Duodenal mucosa (tissue), 2 donors: ENCODE data around the gene DHRS7B.
"Not testable (repeated sequence)": the region's sequence is repeated elsewhere in the genome, so short reads cannot be mapped to it uniquely, and the experiment has no call there.

ENCODE experiments used
- H3K27ac ChIP-seq: one replicate; pipeline ENCODE4 v1.7.0; 2013; ENCODE audit warnings: low read depth, low read length
- H3K27me3 ChIP-seq, 2 donors: one replicate each; pipeline ENCODE4 v1.7.0; 2013; ENCODE audit warnings: low read length in 2 of 2, control low read depth in 1 of 2; ENCODE audit not compliant: insufficient read depth in 2 of 2, control insufficient read depth in 1 of 2
- H3K36me3 ChIP-seq, 2 donors: one replicate each; pipeline ENCODE4 v1.7.0; 2013; ENCODE audit warnings: low read length in 2 of 2, control low read depth in 1 of 2; ENCODE audit not compliant: insufficient read depth in 2 of 2, control insufficient read depth in 1 of 2
- H3K4me1 ChIP-seq, 2 donors: one replicate each; pipeline ENCODE4 v1.7.0; 2013; ENCODE audit warnings: low read length in 2 of 2, control low read depth in 1 of 2; ENCODE audit not compliant: insufficient read depth in 2 of 2, control insufficient read depth in 1 of 2
- H3K4me3 ChIP-seq, 2 donors: one replicate each; pipeline ENCODE4 v1.7.0; 2013; ENCODE audit warnings: low read length in 2 of 2, low read depth in 1 of 2
- H3K9ac ChIP-seq, 2 donors: one replicate each; pipeline ENCODE4 v1.7.0; 2013; ENCODE audit warnings: low read length in 2 of 2, low read depth in 1 of 2
- H3K9me3 ChIP-seq, 2 donors: one replicate each; pipeline ENCODE4 v1.7.0; 2013; ENCODE audit warnings: low read length in 2 of 2, control low read depth in 1 of 2; ENCODE audit not compliant: control insufficient read depth in 1 of 2

Gene DHRS7B

GRCh38 chr17:21127509-21128077, 829 bp downstream of the DHRS7B start:
- peak overlapping the region; percentile 89 to 95 for H3K4me3 ChIP-seq
- peaks cover 12 to 17% of the 10 kb centered on the region in 2 donors for H3K4me1 ChIP-seq
- no peaks in the 10 kb centered on the region for H3K9me3 ChIP-seq
- peak overlapping the region; percentile 86 to 89 for H3K9ac ChIP-seq
- H3K36me3 ChIP-seq = no peaks in the 10 kb centered on the region
- H3K27me3 ChIP-seq = no peaks in the 10 kb centered on the region
- peak overlapping the region; percentile 93 for H3K27ac ChIP-seq

DNA sequence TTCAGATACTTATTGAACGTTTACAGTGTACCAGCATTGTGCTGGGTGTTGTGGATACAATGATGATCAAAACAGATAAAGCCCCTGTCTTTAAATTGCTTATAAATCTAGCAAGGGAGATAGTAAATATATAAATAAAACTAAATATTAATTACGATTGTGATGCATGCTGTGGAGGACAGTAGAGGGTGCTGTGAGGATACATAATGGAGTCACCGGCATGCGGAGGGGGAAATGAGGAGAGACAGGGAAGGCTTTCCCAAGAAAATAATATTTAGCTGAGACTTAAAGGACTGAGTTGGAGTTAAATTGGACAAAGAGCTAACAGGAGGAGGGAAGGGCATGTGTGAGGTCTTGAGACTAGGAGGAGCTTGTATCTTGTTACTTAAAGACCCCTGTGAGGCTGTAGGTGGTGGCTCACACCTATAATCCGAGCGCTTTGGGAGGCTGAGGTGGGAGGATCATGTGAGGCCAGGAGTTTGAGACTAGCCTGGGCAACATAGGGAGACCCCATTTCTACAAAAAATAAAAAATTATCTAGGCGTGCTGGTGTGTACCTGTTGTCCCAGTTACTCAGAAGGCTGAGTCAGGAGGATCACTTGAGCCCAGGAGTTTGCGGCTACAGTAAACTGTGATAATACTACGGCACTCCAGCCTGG, 2.4 kb downstream of the DHRS7B start:
- Histone ChIP-seq H3K27me3 (no peaks in the 10 kb centered on the region), H3K36me3 (no peaks in the 10 kb centered on the region), H3K4me3 (no peak overlapping the region), H3K9me3 (peaks cover 0 to under 1% of the 10 kb centered on the region in 2 donors), H3K4me1 (peaks cover 12 to 17% of the 10 kb centered on the region in 2 donors), H3K27ac (no peak overlapping the region), H3K9ac (no peak overlapping the region)

DNA sequence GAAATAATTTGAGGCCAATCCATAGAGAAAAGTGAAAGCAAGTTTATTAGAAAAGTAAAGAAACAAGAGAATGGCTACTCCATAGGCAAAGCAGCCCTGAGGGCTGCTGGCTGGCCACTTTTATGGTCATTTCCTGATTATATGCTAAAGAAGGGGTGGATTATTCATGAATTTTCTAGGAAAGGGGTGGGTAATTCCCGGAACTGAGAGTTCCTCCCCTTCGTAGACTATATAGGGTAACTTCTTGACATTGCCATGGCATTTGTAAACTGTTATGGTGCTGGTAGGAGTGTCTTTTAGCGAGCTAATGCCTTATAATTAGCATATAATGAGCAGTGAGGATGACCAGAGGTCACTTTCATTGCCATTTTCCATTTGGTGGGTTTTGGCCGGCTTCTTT, 4.4 kb downstream of the DHRS7B start:
- Histone ChIP-seq H3K4me1 (peaks cover 11 to 13% of the 10 kb centered on the region in 2 donors), H3K27ac (no peak overlapping the region), H3K9me3 (peaks cover 3 to 6% of the 10 kb centered on the region in 2 donors), H3K36me3 (no peaks in the 10 kb centered on the region), H3K9ac (no peak overlapping the region), H3K4me3 (no peak overlapping the region), H3K27me3 (no peaks in the 10 kb centered on the region)

- H3K9me3 ChIP-seq = peaks cover 3 to 6% of the 10 kb centered on the region in 2 donors
- peaks cover 6 to 7% of the 10 kb centered on the region in 2 donors for H3K4me1 ChIP-seq
- H3K9ac ChIP-seq = no peak overlapping the region
- H3K27ac ChIP-seq = no peak overlapping the region
- H3K27me3 ChIP-seq = no peaks in the 10 kb centered on the region
- no peaks in the 10 kb centered on the region for H3K36me3 ChIP-seq
- H3K4me3 ChIP-seq = no peak overlapping the region
Observed at GRCh38 chr17:21132428-21132827, 5.7 kb downstream of the DHRS7B start.

- Histone ChIP-seq H3K4me3 (no peak overlapping the region), H3K27ac (no peak overlapping the region), H3K4me1 (no peaks in the 10 kb centered on the region), H3K36me3 (no peaks in the 10 kb centered on the region), H3K9ac (no peak overlapping the region), H3K9me3 (peaks cover 3 to 6% of the 10 kb centered on the region in 2 donors), H3K27me3 (no peaks in the 10 kb centered on the region)
Observed at GRCh38 chr17:21134559-21134958, 7.8 kb downstream of the DHRS7B start.

DNA sequence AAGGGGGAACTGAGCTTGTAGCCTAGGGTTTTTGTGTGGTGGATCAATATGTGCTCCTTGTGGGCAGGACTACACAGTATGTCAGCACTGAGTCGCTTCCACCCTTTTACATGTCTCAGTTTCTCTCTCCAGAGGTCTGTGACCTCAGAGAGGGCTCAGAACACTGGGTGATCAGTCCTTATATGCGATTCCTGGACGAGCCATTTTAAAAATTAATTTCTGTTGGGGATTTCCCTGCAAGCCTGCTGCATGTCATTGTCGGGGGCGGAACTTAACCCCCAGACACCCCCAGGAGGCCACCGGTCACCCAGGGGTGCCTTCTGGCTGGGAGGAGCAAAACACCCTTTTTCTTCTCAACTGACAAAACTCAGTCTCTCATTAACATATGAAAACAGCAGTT, 14.1 kb downstream of the DHRS7B start:
- no peaks in the 10 kb centered on the region for H3K9me3 ChIP-seq
- H3K4me1 ChIP-seq = no peaks in the 10 kb centered on the region
- no peak overlapping the region for H3K4me3 ChIP-seq
- H3K27ac ChIP-seq = no peak overlapping the region
- no peak overlapping the region for H3K9ac ChIP-seq
- peaks cover 0 to 7% of the 10 kb centered on the region in 2 donors for H3K36me3 ChIP-seq
- no peaks in the 10 kb centered on the region for H3K27me3 ChIP-seq

GRCh38 chr17:21141331-21141730, 14.6 kb downstream of the DHRS7B start:
- no peak overlapping the region for H3K9ac ChIP-seq
- no peak overlapping the region for H3K27ac ChIP-seq
- H3K4me1 ChIP-seq = no peaks in the 10 kb centered on the region
- H3K27me3 ChIP-seq = no peaks in the 10 kb centered on the region
- H3K4me3 ChIP-seq = no peak overlapping the region
- peaks cover 0 to 7% of the 10 kb centered on the region in 2 donors for H3K36me3 ChIP-seq
- H3K9me3 ChIP-seq = no peaks in the 10 kb centered on the region

GRCh38 chr17:21142065-21142464, 15.3 kb downstream of the DHRS7B start:
- H3K4me3 ChIP-seq, H3K27ac ChIP-seq, H3K9ac ChIP-seq: not testable (repeated sequence)

GRCh38 chr17:21143695-21144094, 16.9 kb downstream of the DHRS7B start:
- no peak overlapping the region for H3K9ac ChIP-seq
- no peak overlapping the region for H3K27ac ChIP-seq
- H3K4me1 ChIP-seq = no peaks in the 10 kb centered on the region
- no peaks in the 10 kb centered on the region for H3K27me3 ChIP-seq
- H3K36me3 ChIP-seq = peaks cover 6 to 7% of the 10 kb centered on the region in 2 donors
- peaks cover 0 to 2% of the 10 kb centered on the region in 2 donors for H3K9me3 ChIP-seq
- H3K4me3 ChIP-seq = no peak overlapping the region

More at GRCh38 chr17:21142065-21142464, 15.3 kb downstream of the DHRS7B start:
- not testable (repeated sequence) for H3K9me3 ChIP-seq, H3K4me1 ChIP-seq, H3K27me3 ChIP-seq, H3K36me3 ChIP-seq

- not testable (repeated sequence) for H3K4me1 ChIP-seq, H3K36me3 ChIP-seq, H3K4me3 ChIP-seq, H3K9me3 ChIP-seq, H3K27ac ChIP-seq, H3K27me3 ChIP-seq, H3K9ac ChIP-seq
Observed at GRCh38 chr17:21144299-21144698, 17.5 kb downstream of the DHRS7B start.
